CD8-positive, alpha-beta memory T cell (primary cell): ENCODE measurements around the gene FAM90A26. TPM values are rescaled to one million over a fixed set of nuclear protein-coding genes. Genes with fewer than 3 reads are reported as not detected.
"Not testable (repeated sequence)": the region's sequence is repeated elsewhere in the genome, so short reads cannot be mapped to it uniquely, and the experiment has no call there.

Experiments
- CTCF ChIA-PET: fragments of 350-600 bp; sonication (Branson Sonifier 250); formaldehyde crosslinking; loops from one replicate; lab custom pipeline; 2021; ENCODE audit warnings: antibody characterized with exemption; lab: Charles Lee
- POLR2A ChIA-PET: fragments of 350-600 bp; sonication (Branson Sonifier 250); formaldehyde crosslinking; loops from one replicate; lab custom pipeline; 2021; ENCODE audit warnings: antibody characterized with exemption; lab: Charles Lee
- DNase-seq, 5 donors: peaks; one replicate each; pipeline versions ENCODE4 v3.0.0 to v3.0.0-alpha.2; 2020 to 2022; ENCODE audit warnings: mixed read lengths in 1 of 5
- H3K27ac ChIP-seq: one replicate; pipeline ENCODE4 v1.7.0; 2013; ENCODE audit warnings: low read depth, mild to moderate bottlenecking, low read length, moderate library complexity
- H3K27me3 ChIP-seq: 2 replicates; pipeline ENCODE4 v1.7.0; 2013; ENCODE audit warnings: low read length, mild to moderate bottlenecking; ENCODE audit not compliant: insufficient read depth, poor library complexity, severe bottlenecking
- H3K36me3 ChIP-seq: 2 replicates; pipeline ENCODE4 v1.7.0; 2013; ENCODE audit warnings: mild to moderate bottlenecking, low read length, moderate library complexity; ENCODE audit not compliant: insufficient read depth
- H3K4me1 ChIP-seq: 2 replicates; pipeline ENCODE4 v1.7.0; 2013; ENCODE audit warnings: mild to moderate bottlenecking, low read length, moderate library complexity; ENCODE audit not compliant: insufficient read depth
- H3K4me3 ChIP-seq: 2 replicates; pipeline ENCODE4 v1.7.0; 2013; ENCODE audit warnings: mild to moderate bottlenecking, low read length
- H3K9me3 ChIP-seq: 2 replicates; pipeline ENCODE4 v1.7.0; 2013; ENCODE audit warnings: mild to moderate bottlenecking, low read length
- H3K27ac Mint-ChIP-seq, 8 donors: one replicate each; pipeline ENCODE4 v1.8.0; 2020 to 2021; ENCODE audit warnings: mixed read lengths in 8 of 8, mild to moderate bottlenecking in 6 of 8, inconsistent platforms in 3 of 8, moderate library complexity in 3 of 8
- H3K27me3 Mint-ChIP-seq, 2 donors: one replicate each; pipeline ENCODE4 v1.8.0; 2020 to 2021; ENCODE audit warnings: mixed read lengths in 2 of 2, mild to moderate bottlenecking in 1 of 2, moderate library complexity in 1 of 2
- H3K36me3 Mint-ChIP-seq, 3 donors: one replicate each; pipeline ENCODE4 v1.8.0; 2020 to 2021; ENCODE audit warnings: mixed read lengths in 3 of 3, inconsistent platforms in 1 of 3, mild to moderate bottlenecking in 1 of 3
- H3K4me1 Mint-ChIP-seq, 3 donors: one replicate each; pipeline ENCODE4 v1.8.0; 2020 to 2021; ENCODE audit warnings: mixed read lengths in 3 of 3, inconsistent platforms in 1 of 3, mild to moderate bottlenecking in 1 of 3
- H3K4me3 Mint-ChIP-seq, 7 donors: one replicate each; pipeline ENCODE4 v1.8.0; 2020 to 2021; ENCODE audit warnings: mixed read lengths in 7 of 7, mild to moderate bottlenecking in 6 of 7, moderate library complexity in 4 of 7, inconsistent platforms in 2 of 7
- H3K9me3 Mint-ChIP-seq, 5 donors: one replicate each; pipeline ENCODE4 v1.8.0; 2020 to 2022; ENCODE audit warnings: mixed read lengths in 5 of 5, mild to moderate bottlenecking in 3 of 5, moderate library complexity in 2 of 5, inconsistent platforms in 1 of 5
- polyA plus RNA-seq: library from polyadenylated mRNA; unstranded; fragments of 300-500 nt; fragmentation: Illumina TruSeq; gene quantifications from one replicate; pipeline ENCODE4 v1.2.3, GENCODE V29; 2021
- total RNA-seq, 2 experiments: library from RNA; stranded (reverse); gene quantifications; one replicate each; pipeline ENCODE4 v1.2.3, GENCODE V29; 2021

Gene FAM90A26
- total and polyA plus RNA-seq, 3 experiments from 2014 or later = not detected

- H3K4me1 ChIP-seq, H3K36me3 ChIP-seq, H3K9me3 ChIP-seq, H3K27me3 Mint-ChIP-seq, H3K4me1 Mint-ChIP-seq, H3K27me3 ChIP-seq, POLR2A ChIA-PET, CTCF ChIA-PET, H3K9me3 Mint-ChIP-seq, H3K36me3 Mint-ChIP-seq: not testable (repeated sequence)
- H3K27ac ChIP-seq = peak overlapping the region; percentile 72
- DNase-seq = peak; percentile 93 to 98 (median 95)
- H3K4me3 ChIP-seq = peak overlapping the region; percentile 71
- Mint-ChIP-seq H3K4me3 (peak overlapping the region; percentile 96 to 98 (median 98)), H3K27ac (peak overlapping the region; percentile 97 to 100 (median 99))
Observed at GRCh38 chr4:9153008-9153570, 17.1 kb upstream of the FAM90A26 start.

DNA sequence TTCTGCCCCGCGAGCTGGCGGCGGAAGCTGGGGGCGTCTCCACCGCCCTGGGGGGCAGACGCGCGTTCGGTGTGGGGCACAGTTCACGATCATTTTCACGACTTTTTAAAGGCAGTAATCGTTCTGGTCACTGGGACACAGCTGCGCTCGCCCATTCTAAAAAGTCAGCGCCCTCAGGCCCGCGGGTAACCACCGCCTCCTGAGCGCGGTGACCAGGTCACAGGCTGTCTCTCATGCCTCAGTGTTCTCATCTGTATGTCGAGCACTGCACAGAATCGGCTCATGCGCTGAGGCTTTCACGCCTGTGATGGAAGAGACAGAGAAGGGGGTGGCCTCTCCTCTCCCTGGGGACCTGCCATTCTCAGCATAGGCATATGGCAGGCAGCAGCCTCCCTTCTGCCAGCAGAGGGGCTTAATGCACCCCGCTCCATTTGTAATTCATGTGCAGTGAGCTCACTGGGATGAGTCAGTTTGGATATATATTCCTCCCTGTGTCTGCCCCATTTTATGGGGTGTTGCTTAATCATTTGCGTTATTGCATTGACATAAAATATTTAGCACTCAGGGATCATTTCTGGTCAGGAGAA is 16.5 kb upstream of the FAM90A26 start:
- peak overlapping the region in 7 of 8 donors; percentile 21 to 97 (median 86) for H3K27ac Mint-ChIP-seq
- peak overlapping the region; percentile 71 for H3K4me3 ChIP-seq
- H3K36me3 ChIP-seq, DNase-seq, H3K4me1 Mint-ChIP-seq, CTCF ChIA-PET, H3K9me3 Mint-ChIP-seq, H3K27me3 ChIP-seq, H3K4me1 ChIP-seq, H3K27me3 Mint-ChIP-seq, H3K36me3 Mint-ChIP-seq, H3K9me3 ChIP-seq, POLR2A ChIA-PET: not testable (repeated sequence)
- H3K27ac ChIP-seq = peak overlapping the region; percentile 16
- peak overlapping the region; percentile 79 to 98 (median 96) for H3K4me3 Mint-ChIP-seq

- Mint-ChIP-seq H3K27ac (peak overlapping the region in 2 of 8 donors; percentile 12 to 40), H3K4me3 (peak overlapping the region in 2 of 7 donors; percentile 63 to 74)
- H3K4me1 ChIP-seq, DNase-seq, H3K27me3 Mint-ChIP-seq, H3K4me1 Mint-ChIP-seq, CTCF ChIA-PET, H3K9me3 Mint-ChIP-seq, H3K27me3 ChIP-seq, H3K9me3 ChIP-seq, POLR2A ChIA-PET, H3K27ac ChIP-seq, H3K36me3 Mint-ChIP-seq, H3K36me3 ChIP-seq, H3K4me3 ChIP-seq: not testable (repeated sequence)
Observed at GRCh38 chr4:9155101-9155886, 14.9 kb upstream of the FAM90A26 start.

GRCh38 chr4:9158392-9158791 is 11.8 kb upstream of the FAM90A26 start:
- H3K27ac ChIP-seq, H3K4me3 ChIP-seq, H3K27ac Mint-ChIP-seq, H3K4me3 Mint-ChIP-seq, H3K9me3 ChIP-seq, H3K36me3 ChIP-seq, H3K4me1 Mint-ChIP-seq, H3K36me3 Mint-ChIP-seq, H3K27me3 ChIP-seq, H3K27me3 Mint-ChIP-seq, H3K9me3 Mint-ChIP-seq, H3K4me1 ChIP-seq, POLR2A ChIA-PET, DNase-seq, CTCF ChIA-PET: not testable (repeated sequence)

DNA sequence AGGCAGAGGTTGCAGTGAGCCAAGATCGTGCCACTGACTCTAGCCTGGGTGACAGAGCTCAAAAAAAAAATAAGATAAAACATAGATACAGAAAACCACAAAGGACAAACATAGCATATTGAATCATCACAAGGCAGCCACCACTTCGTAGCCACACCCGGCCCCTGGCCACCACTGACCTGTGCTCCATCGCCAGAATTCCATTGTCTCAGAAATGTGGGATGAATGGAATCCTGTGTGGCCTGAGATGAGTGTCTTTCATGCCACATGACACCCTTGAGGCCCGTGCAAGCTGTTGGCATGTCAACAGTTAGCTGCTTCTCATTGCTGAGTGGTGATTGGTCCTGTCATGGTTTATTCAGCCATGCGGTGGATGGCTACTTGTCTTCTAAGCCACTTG is 10.2 kb upstream of the FAM90A26 start:
- H3K36me3 ChIP-seq, H3K9me3 Mint-ChIP-seq, H3K27me3 ChIP-seq, H3K27me3 Mint-ChIP-seq, H3K36me3 Mint-ChIP-seq, H3K4me1 Mint-ChIP-seq, H3K4me1 ChIP-seq, CTCF ChIA-PET, H3K27ac ChIP-seq, H3K9me3 ChIP-seq, H3K4me3 ChIP-seq, H3K27ac Mint-ChIP-seq, DNase-seq, H3K4me3 Mint-ChIP-seq, POLR2A ChIA-PET: not testable (repeated sequence)

- H3K27me3 Mint-ChIP-seq, POLR2A ChIA-PET, H3K27ac ChIP-seq: not testable (repeated sequence)
Observed at GRCh38 chr4:9165990-9166389, 4.2 kb upstream of the FAM90A26 start.

GRCh38 chr4:9210357-9210756 is 40.1 kb downstream of the FAM90A26 start, which contains the start of gene USP17L10:
USP17L10 (plus strand) TSS chr4:9210657; CDS start chr4:9210657, 0 bp downstream.
- H3K4me1 ChIP-seq, H3K4me1 Mint-ChIP-seq, H3K27ac Mint-ChIP-seq, CTCF ChIA-PET, H3K4me3 ChIP-seq, H3K27me3 ChIP-seq, POLR2A ChIA-PET, H3K9me3 ChIP-seq, H3K27ac ChIP-seq, DNase-seq, H3K36me3 Mint-ChIP-seq, H3K27me3 Mint-ChIP-seq, H3K9me3 Mint-ChIP-seq, H3K4me3 Mint-ChIP-seq, H3K36me3 ChIP-seq: not testable (repeated sequence)

More at GRCh38 chr4:9165990-9166389, 4.2 kb upstream of the FAM90A26 start:
- H3K4me3 Mint-ChIP-seq, H3K9me3 Mint-ChIP-seq, CTCF ChIA-PET, H3K27ac Mint-ChIP-seq, H3K9me3 ChIP-seq, H3K4me3 ChIP-seq, H3K27me3 ChIP-seq, H3K36me3 ChIP-seq, H3K36me3 Mint-ChIP-seq, DNase-seq, H3K4me1 Mint-ChIP-seq, H3K4me1 ChIP-seq: not testable (repeated sequence)

GRCh38 chr4:9214701-9215100 is 44.5 kb downstream of the FAM90A26 start:
- H3K9me3 ChIP-seq, H3K27me3 Mint-ChIP-seq, POLR2A ChIA-PET, H3K36me3 Mint-ChIP-seq, H3K27ac Mint-ChIP-seq, H3K27ac ChIP-seq, H3K9me3 Mint-ChIP-seq, H3K27me3 ChIP-seq, CTCF ChIA-PET, H3K4me3 Mint-ChIP-seq, H3K4me1 Mint-ChIP-seq, H3K36me3 ChIP-seq, H3K4me1 ChIP-seq, H3K4me3 ChIP-seq: not testable (repeated sequence)
- DNase-seq = peak in 1 of 5 donors; percentile 12
